ENCODE results near the gene MTHFD1L. TPM values are rescaled to one million over a fixed set of nuclear protein-coding genes. Genes with fewer than 3 reads are reported as not detected.

The MTHFD1L gene
- total RNA-seq, 1 donor from 2014 or later, result 28.1 TPM

DNA sequence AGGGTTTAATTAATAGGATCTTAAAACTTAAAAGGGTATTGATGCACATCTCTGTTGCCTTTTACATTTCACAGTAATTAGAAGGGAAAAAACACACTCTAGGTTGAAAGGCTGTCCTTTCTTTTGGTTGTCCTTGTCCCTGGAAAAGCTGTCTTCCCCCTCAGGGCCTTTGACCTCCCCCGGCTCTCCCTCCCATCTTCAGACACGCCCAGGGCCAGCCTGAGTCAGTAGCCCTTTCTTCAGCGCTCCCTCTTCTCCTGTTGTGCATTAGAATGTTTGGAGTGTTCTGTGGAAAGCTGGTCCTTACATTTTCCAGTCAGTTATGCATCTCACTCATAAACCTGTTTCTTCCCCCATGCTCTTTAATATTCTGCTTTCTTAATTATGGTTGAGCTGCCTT is 157.0 kb downstream of the MTHFD1L start:
- DNase-seq (ENCODE audit: extremely low spot score, unreplicated experiment), result no peak
- Mint-ChIP-seq H3K27me3 (no peaks in the 10 kb centered on the region), H3K9me3 (peaks cover 4% of the 10 kb centered on the region), H3K4me1 (ENCODE audit: unreplicated experiment) (peaks cover 30% of the 10 kb centered on the region), H3K27ac (no peak overlapping the region), H3K36me3 (peaks cover 15% of the 10 kb centered on the region), H3K4me3 (no peak overlapping the region)
- TF ChIP-seq, protein P1, sequence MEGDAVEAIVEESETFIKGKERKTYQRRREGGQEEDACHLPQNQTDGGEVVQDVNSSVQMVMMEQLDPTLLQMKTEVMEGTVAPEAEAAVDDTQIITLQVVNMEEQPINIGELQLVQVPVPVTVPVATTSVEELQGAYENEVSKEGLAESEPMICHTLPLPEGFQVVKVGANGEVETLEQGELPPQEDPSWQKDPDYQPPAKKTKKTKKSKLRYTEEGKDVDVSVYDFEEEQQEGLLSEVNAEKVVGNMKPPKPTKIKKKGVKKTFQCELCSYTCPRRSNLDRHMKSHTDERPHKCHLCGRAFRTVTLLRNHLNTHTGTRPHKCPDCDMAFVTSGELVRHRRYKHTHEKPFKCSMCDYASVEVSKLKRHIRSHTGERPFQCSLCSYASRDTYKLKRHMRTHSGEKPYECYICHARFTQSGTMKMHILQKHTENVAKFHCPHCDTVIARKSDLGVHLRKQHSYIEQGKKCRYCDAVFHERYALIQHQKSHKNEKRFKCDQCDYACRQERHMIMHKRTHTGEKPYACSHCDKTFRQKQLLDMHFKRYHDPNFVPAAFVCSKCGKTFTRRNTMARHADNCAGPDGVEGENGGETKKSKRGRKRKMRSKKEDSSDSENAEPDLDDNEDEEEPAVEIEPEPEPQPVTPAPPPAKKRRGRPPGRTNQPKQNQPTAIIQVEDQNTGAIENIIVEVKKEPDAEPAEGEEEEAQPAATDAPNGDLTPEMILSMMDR (conservative IDR thresholded peaks at IDR 0.05), result no peak

DNA sequence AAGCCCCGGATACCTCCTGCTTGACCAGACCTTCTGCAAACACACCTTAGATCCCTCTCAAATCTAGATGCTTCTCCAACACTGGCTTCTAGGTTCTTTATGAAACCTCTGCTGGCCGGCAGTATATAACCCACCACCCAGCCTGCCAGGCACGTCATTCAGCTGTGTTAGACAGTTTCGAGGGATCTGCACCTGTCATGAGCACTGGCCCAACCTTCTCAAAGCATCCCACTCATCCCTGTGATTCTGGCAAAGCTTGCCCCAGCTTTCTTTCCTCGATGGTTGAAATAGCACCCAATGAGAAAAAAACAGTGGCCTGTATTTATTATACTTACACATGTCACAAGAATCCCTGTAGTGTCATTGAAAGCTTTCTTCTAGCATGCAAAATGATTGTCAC is 157.8 kb downstream of the MTHFD1L start:
- H3K36me3 Mint-ChIP-seq, result peaks cover 18% of the 10 kb centered on the region
- H3K4me3 Mint-ChIP-seq, result no peak overlapping the region
- DNase-seq (ENCODE audit: extremely low spot score, unreplicated experiment), result no peak
- peaks cover 7% of the 10 kb centered on the region for H3K9me3 Mint-ChIP-seq
- H3K4me1 Mint-ChIP-seq (ENCODE audit: unreplicated experiment), result peaks cover 30% of the 10 kb centered on the region
- no peaks in the 10 kb centered on the region for H3K27me3 Mint-ChIP-seq
- TF ChIP-seq, protein P1 (conservative IDR thresholded peaks at IDR 0.05), result no peak
- H3K27ac Mint-ChIP-seq, result no peak overlapping the region

- peaks cover 30% of the 10 kb centered on the region for H3K4me1 Mint-ChIP-seq (ENCODE audit: unreplicated experiment)
Measured at GRCh38 chr6:151024597-151024996, 159.1 kb downstream of the MTHFD1L start.

DNA sequence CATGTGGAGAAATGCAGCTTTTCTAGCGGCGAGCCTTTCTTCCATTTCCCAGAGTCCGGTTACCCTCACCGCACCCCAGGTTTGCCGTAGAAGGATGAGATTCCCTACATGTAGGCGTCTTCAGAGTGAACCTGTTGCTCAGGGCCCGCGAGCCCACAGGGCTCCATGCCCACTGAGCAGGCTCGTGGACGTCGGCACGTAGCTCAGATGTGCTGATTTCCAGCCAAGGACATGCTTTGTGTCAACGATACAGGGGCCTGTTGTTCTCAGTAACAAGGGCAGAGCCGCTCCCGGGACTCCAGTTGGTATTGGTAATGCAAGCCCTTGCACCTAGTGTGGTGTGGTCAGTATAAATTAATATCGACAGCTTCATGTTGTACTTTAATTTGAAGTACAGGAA is 159.6 kb downstream of the MTHFD1L start:
- H3K4me3 Mint-ChIP-seq, result no peak overlapping the region
- peaks cover 25% of the 10 kb centered on the region for H3K36me3 Mint-ChIP-seq
- H3K27ac Mint-ChIP-seq, result no peak overlapping the region
- no peak for DNase-seq (ENCODE audit: extremely low spot score, unreplicated experiment)
- TF ChIP-seq, protein P1 (conservative IDR thresholded peaks at IDR 0.05), result no peak
- H3K9me3 Mint-ChIP-seq, result peaks cover 9% of the 10 kb centered on the region
- peaks cover 34% of the 10 kb centered on the region for H3K4me1 Mint-ChIP-seq (ENCODE audit: unreplicated experiment)
- H3K27me3 Mint-ChIP-seq, result no peaks in the 10 kb centered on the region

More at GRCh38 chr6:151024597-151024996, 159.1 kb downstream of the MTHFD1L start:
- Mint-ChIP-seq H3K4me3 (no peak overlapping the region), H3K9me3 (peaks cover 9% of the 10 kb centered on the region), H3K27ac (no peak overlapping the region), H3K27me3 (no peaks in the 10 kb centered on the region), H3K36me3 (peaks cover 20% of the 10 kb centered on the region)
- no peak for DNase-seq (ENCODE audit: extremely low spot score, unreplicated experiment)
- TF ChIP-seq, protein P1 (conservative IDR thresholded peaks at IDR 0.05), result no peak

DNA sequence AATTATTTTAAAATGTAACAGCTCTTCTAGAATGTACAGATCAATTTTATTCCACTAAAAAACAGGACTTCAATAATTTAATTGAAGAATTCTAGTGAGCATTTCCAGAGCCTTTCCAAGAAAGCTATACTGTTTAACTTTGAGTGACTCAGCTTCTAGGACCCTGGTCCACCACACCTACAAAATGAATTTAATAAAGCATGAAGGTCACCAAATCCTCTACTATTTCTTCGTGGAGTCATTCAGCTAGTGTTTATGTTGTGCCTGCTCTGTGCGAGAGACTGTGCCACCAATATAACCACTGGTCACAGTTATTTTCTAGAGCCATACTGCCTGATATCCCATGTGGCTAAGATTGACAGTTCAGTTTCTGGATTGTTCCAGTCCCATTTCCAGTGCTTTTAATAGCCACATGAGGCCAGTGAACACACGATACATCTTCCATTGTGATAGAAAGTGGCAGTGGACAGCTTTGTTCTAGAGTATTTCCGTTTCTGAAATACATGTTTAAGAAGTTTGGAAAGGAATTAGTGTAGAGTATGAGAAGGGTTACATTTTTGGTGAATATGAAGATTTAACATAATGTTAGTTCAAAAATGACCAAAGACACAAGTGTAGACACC is 160.7 kb downstream of the MTHFD1L start:
- TF ChIP-seq, protein P1 (conservative IDR thresholded peaks at IDR 0.05), result no peak
- Mint-ChIP-seq H3K4me3 (no peak overlapping the region), H3K27ac (no peak overlapping the region), H3K27me3 (no peaks in the 10 kb centered on the region), H3K9me3 (peaks cover 9% of the 10 kb centered on the region), H3K36me3 (peaks cover 25% of the 10 kb centered on the region), H3K4me1 (ENCODE audit: unreplicated experiment) (peaks cover 31% of the 10 kb centered on the region)
- no peak for DNase-seq (ENCODE audit: extremely low spot score, unreplicated experiment)

Measured in type B pancreatic cell (in vitro differentiated cells).